22Rv1 (cell line): ENCODE measurements around the gene SPN.

Source experiments
- CTCF ChIP-seq: fragments of 450-650 bp; IDR thresholded peaks from 2 replicates; pipeline ENCODE4 v1.5.1; 2017; ENCODE audit warnings: mild to moderate bottlenecking
- ZFX ChIP-seq: fragments of 450-650 bp; IDR thresholded peaks from 2 replicates; pipeline ENCODE4 v1.6.1; 2017; ENCODE audit warnings: antibody characterized with exemption, borderline replicate concordance

DNA sequence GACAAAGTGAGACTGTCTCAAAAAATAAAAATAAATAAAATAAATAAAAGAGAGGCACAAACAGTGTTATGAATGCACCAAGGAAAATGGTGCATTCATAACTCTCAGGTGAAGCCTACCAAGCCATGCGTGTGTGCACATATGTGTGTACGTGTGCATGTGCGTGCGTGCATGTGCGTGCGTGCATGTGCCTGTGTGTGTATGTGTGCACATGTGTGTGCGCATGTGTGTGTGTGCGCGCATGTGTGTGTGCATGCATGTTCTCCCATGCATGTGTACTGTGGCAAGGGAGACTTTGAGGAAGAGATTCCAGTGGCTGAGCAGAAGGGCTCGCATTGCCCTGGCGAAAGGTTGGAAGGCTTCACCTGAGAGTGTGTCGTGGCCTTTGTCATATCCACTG lies 4.7 kb downstream of the SPN start:
- TF ChIP-seq CTCF (no peak), ZFX (no peak)
